OCI-LY1 (cell line): ENCODE data around the gene HDAC9.

ENCODE experiments used
- H2AFZ ChIP-seq: fragments of 200-600 bp; sonication (generic), shearing (Covaris generic); 2 replicates; pipeline ENCODE4 v1.6.0; 2014; ENCODE audit warnings: antibody characterized with exemption, mild to moderate bottlenecking, low read length
- H3F3A ChIP-seq: fragments of 200-600 bp; sonication (generic), shearing (Covaris generic); 2 replicates; pipeline ENCODE4 v1.6.0; 2014; ENCODE audit warnings: mild to moderate bottlenecking, antibody characterized with exemption, low read length, moderate library complexity; ENCODE audit not compliant: insufficient read depth
- H3K27ac ChIP-seq: fragments of 200-600 bp; sonication (generic); 2 replicates; pipeline ENCODE4 v1.5.1; 2014; ENCODE audit warnings: low read length, mixed run types, mild to moderate bottlenecking, low read depth; ENCODE audit not compliant: poor library complexity, severe bottlenecking
- H3K27me3 ChIP-seq: fragments of 200-600 bp; sonication (generic); 2 replicates; pipeline ENCODE4 v1.6.0; 2014; ENCODE audit warnings: antibody characterized with exemption, mild to moderate bottlenecking, low read length, moderate library complexity; ENCODE audit not compliant: insufficient read depth
- H3K36me3 ChIP-seq: fragments of 200-600 bp; sonication (generic); 2 replicates; pipeline ENCODE4 v1.6.1; 2014; ENCODE audit warnings: mild to moderate bottlenecking, antibody characterized with exemption, low read length, moderate library complexity, mixed read lengths; ENCODE audit not compliant: insufficient read depth
- H3K4me1 ChIP-seq: fragments of 200-600 bp; sonication (generic); 2 replicates; pipeline ENCODE4 v1.5.1; 2014; ENCODE audit warnings: mild to moderate bottlenecking, low read length, moderate library complexity; ENCODE audit not compliant: insufficient read depth, severe bottlenecking
- H3K4me2 ChIP-seq: fragments of 200-600 bp; sonication (generic), shearing (Covaris generic); 2 replicates; pipeline ENCODE4 v1.6.1; 2014; ENCODE audit warnings: low read length
- H3K4me3 ChIP-seq: fragments of 200-600 bp; sonication (generic); 2 replicates; pipeline ENCODE4 v1.5.1; 2014; ENCODE audit warnings: low read length, low read depth, mild to moderate bottlenecking, mixed read lengths; ENCODE audit not compliant: poor library complexity, severe bottlenecking
- H3K79me2 ChIP-seq: fragments of 200-600 bp; shearing (Covaris generic); 2 replicates; pipeline ENCODE4 v1.6.1; 2016; ENCODE audit warnings: mixed run types, low read length, mixed read lengths; ENCODE audit not compliant: insufficient read depth
- H3K9ac ChIP-seq: fragments of 200-600 bp; sonication (generic), shearing (Covaris generic); 2 replicates; pipeline ENCODE4 v1.6.1; 2014; ENCODE audit warnings: mild to moderate bottlenecking, low read length, mixed read lengths
- H3K9me2 ChIP-seq: fragments of 200-600 bp; sonication (generic), shearing (Covaris generic); 2 replicates; pipeline ENCODE4 v1.6.1; 2014; ENCODE audit warnings: low read depth, mild to moderate bottlenecking, low read length, mixed read lengths
- H3K9me3 ChIP-seq: fragments of 200-600 bp; shearing (Covaris generic); 2 replicates; pipeline ENCODE4 v1.6.1; 2014; ENCODE audit warnings: low read length, mixed read lengths
- H4K20me1 ChIP-seq: fragments of 200-600 bp; sonication (generic), shearing (Covaris generic); 2 replicates; pipeline ENCODE4 v1.6.0; 2016; ENCODE audit warnings: mild to moderate bottlenecking, low read length; ENCODE audit not compliant: insufficient read depth
- EZH2 ChIP-seq: fragments of 200-600 bp; sonication (generic), shearing (Covaris generic); IDR thresholded peaks from 2 replicates; pipeline ENCODE4 v1.8.0; 2017; ENCODE audit warnings: borderline replicate concordance, mixed run types, mild to moderate bottlenecking, antibody characterized with exemption, low read length, moderate library complexity, mixed read lengths
- TF ChIP-seq, protein P1 (sequence below): fragments of 200-600 bp; sonication (generic), shearing (Covaris generic); IDR thresholded peaks from 2 replicates; pipeline ENCODE4 v1.5.1; 2017; ENCODE audit warnings: mild to moderate bottlenecking, antibody characterized with exemption, low read length, moderate library complexity, mixed read lengths

HDAC9 gene

DNA sequence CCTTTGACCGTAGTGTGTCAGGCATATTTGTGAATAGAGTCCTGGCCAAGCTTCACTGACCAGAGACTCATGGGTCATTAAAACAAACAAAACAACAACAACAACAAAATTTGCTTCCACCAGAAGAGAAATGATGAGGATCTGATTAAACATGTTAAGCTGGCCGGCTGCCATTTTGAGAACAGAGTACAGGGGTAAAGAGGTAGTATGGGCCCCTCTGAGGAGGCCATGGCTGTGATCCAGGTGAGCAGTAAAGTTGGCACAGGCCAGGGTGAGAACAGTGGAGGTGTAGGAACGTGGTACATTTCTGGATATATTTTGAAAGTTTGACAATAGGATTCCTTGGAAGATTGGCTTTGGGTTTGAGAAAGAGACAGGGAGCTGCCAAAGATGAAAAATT, 369.4 kb downstream of the HDAC9 start:
- Histone ChIP-seq H2AFZ (no peak overlapping the region), H3K27ac (no peak overlapping the region), H3K79me2 (no peaks in the 10 kb centered on the region), H3K4me1 (no peaks in the 10 kb centered on the region), H3K27me3 (no peaks in the 10 kb centered on the region), H3K36me3 (no peaks in the 10 kb centered on the region), H3K4me2 (no peak overlapping the region), H3K9me2 (no peaks in the 10 kb centered on the region), H3K4me3 (no peak overlapping the region), H3F3A (no peaks in the 10 kb centered on the region), H3K9me3 (no peaks in the 10 kb centered on the region), H3K9ac (no peak overlapping the region), H4K20me1 (no peaks in the 10 kb centered on the region)
- TF ChIP-seq, protein P1, sequence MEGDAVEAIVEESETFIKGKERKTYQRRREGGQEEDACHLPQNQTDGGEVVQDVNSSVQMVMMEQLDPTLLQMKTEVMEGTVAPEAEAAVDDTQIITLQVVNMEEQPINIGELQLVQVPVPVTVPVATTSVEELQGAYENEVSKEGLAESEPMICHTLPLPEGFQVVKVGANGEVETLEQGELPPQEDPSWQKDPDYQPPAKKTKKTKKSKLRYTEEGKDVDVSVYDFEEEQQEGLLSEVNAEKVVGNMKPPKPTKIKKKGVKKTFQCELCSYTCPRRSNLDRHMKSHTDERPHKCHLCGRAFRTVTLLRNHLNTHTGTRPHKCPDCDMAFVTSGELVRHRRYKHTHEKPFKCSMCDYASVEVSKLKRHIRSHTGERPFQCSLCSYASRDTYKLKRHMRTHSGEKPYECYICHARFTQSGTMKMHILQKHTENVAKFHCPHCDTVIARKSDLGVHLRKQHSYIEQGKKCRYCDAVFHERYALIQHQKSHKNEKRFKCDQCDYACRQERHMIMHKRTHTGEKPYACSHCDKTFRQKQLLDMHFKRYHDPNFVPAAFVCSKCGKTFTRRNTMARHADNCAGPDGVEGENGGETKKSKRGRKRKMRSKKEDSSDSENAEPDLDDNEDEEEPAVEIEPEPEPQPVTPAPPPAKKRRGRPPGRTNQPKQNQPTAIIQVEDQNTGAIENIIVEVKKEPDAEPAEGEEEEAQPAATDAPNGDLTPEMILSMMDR, result no peak
- no peak for TF ChIP-seq EZH2

DNA sequence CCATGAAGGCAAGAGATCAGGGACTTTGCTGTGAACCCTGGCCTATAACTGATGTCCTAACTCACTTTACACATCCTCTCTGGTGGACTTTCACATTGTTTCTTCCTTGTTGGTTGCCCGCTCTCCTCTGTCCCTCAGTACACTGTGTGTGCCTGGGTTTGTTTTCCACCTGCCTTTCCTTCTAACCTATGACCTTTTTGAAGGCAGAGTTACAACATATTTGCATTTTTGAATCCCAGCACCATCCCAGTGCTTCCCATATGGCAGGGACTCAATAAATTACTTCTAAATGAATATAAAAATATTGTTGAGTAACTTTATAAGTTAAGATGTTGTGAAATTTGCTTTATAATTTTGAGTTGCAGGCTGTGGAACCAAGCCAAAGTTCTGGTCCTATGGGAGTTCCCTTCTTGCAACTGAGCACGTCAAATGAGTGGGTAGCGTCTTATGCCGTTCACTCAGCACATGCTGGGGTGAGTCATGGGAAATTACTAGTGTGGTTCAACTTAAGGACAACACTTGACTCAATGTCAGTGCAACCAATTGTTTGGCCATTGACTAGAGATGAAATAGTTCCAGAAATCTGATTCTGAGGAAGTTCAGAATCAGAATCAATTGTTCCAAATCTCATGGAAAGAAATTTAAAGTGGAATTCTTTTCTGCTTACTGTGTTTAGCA, 370.9 kb downstream of the HDAC9 start:
- no peak for TF ChIP-seq EZH2
- no peaks in the 10 kb centered on the region for H3K9me3 ChIP-seq
- H3K27ac ChIP-seq, result no peak overlapping the region
- H3K36me3 ChIP-seq, result no peaks in the 10 kb centered on the region
- H3K9me2 ChIP-seq, result no peaks in the 10 kb centered on the region
- no peaks in the 10 kb centered on the region for H3K27me3 ChIP-seq
- no peak overlapping the region for H3K4me3 ChIP-seq
- H3K79me2 ChIP-seq, result no peaks in the 10 kb centered on the region
- H3K4me1 ChIP-seq, result no peaks in the 10 kb centered on the region
- H3K4me2 ChIP-seq, result no peak overlapping the region
- H3F3A ChIP-seq, result no peaks in the 10 kb centered on the region
- no peak overlapping the region for H2AFZ ChIP-seq
- no peaks in the 10 kb centered on the region for H4K20me1 ChIP-seq
- H3K9ac ChIP-seq, result no peak overlapping the region

GRCh38 chr7:18872344-18872743, 376.8 kb downstream of the HDAC9 start:
- H3F3A ChIP-seq, result no peaks in the 10 kb centered on the region
- no peak overlapping the region for H3K4me3 ChIP-seq
- no peak overlapping the region for H3K27ac ChIP-seq
- TF ChIP-seq, protein P1, result no peak
- no peak for TF ChIP-seq EZH2
- no peaks in the 10 kb centered on the region for H3K36me3 ChIP-seq
- H2AFZ ChIP-seq, result no peak overlapping the region
- H3K9me3 ChIP-seq, result no peaks in the 10 kb centered on the region
- no peaks in the 10 kb centered on the region for H3K4me1 ChIP-seq
- no peaks in the 10 kb centered on the region for H4K20me1 ChIP-seq
- no peaks in the 10 kb centered on the region for H3K9me2 ChIP-seq
- H3K4me2 ChIP-seq, result no peak overlapping the region
- no peak overlapping the region for H3K9ac ChIP-seq
- no peaks in the 10 kb centered on the region for H3K27me3 ChIP-seq
- H3K79me2 ChIP-seq, result no peaks in the 10 kb centered on the region

DNA sequence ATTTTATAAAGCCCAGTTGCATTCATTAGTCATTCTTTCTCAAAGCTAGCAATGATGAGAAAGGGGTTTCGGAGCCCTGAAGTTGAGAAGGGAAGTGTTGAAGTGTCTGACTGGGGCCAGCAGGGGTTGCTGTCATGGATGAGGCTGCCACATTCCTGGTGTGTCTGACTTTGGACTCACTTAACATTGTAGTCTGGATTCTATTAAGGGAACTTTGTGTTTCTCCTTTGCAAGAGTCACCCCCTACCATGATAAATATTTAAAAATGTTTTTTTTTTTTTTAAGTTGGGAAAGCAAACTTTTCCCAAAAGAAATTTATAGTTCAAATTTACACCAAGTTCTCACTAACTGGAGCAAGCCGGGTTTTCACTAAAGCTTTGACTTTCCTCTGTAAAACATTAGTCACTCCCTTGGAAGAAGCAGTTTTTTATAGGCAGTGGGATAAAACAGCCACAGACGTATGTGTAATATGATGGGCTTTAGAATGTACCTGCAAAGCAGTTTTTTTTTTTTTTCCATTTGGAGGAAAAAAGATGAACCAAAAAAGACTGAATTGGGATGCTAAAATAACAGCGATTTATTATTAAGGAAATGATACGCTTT, 378.3 kb downstream of the HDAC9 start:
- TF ChIP-seq, protein P1, result no peak
- TF ChIP-seq EZH2, result no peak
- H3K36me3 ChIP-seq, result no peaks in the 10 kb centered on the region
- no peaks in the 10 kb centered on the region for H3F3A ChIP-seq
- H3K4me1 ChIP-seq, result no peaks in the 10 kb centered on the region
- H4K20me1 ChIP-seq, result no peaks in the 10 kb centered on the region
- no peaks in the 10 kb centered on the region for H3K79me2 ChIP-seq
- H3K27ac ChIP-seq, result no peak overlapping the region
- no peak overlapping the region for H3K9ac ChIP-seq
- no peak overlapping the region for H2AFZ ChIP-seq
- no peaks in the 10 kb centered on the region for H3K27me3 ChIP-seq
- H3K9me3 ChIP-seq, result no peaks in the 10 kb centered on the region
- H3K4me3 ChIP-seq, result no peak overlapping the region
- no peak overlapping the region for H3K4me2 ChIP-seq
- no peaks in the 10 kb centered on the region for H3K9me2 ChIP-seq
